Liver (tissue), 3 donors: Measurements from ENCODE around the gene DNAJA2.

Experiments
- CTCF ChIP-seq: fragments of 150-350 bp; IDR thresholded peaks from 2 replicates; pipeline ENCODE4 v1.5.1; 2017; ENCODE audit warnings: improper control_type of control experiment, low read depth, low read length; ENCODE audit not compliant: missing input control
- EGR1 ChIP-seq, 2 donors: IDR thresholded peaks; 2 replicates each; pipeline ENCODE4 v1.6.1; 2016 to 2018; ENCODE audit warnings: antibody characterized with exemption in 2 of 2, low read depth in 2 of 2
- HNF4G ChIP-seq: IDR thresholded peaks from 2 replicates; pipeline ENCODE4 v1.6.1; 2016; ENCODE audit warnings: antibody characterized with exemption
- JUND ChIP-seq, 2 donors: IDR thresholded peaks; 2 replicates each; pipeline ENCODE4 v1.6.1; 2016; ENCODE audit warnings: antibody characterized with exemption in 2 of 2
- MAX ChIP-seq: IDR thresholded peaks from 2 replicates; pipeline ENCODE4 v1.6.1; 2016; ENCODE audit warnings: antibody characterized with exemption
- RAD21 ChIP-seq, 2 donors: IDR thresholded peaks; 2 replicates each; pipeline ENCODE4 v1.6.1; 2016; ENCODE audit warnings: antibody characterized with exemption in 2 of 2, mild to moderate bottlenecking in 2 of 2
- donor health status: healthy.
- donor health status: healthy.

- TF ChIP-seq CTCF (no peak), RAD21 (IDR thresholded peaks at IDR 0.05) (no peak), JUND (IDR thresholded peaks at IDR 0.05) (no peak), MAX (no peak), EGR1 (IDR thresholded peaks at IDR 0.05; ENCODE audit: low read depth in 2 of 2) (no peak), HNF4G (no peak)
Observed at GRCh38 chr16:47016700-47017133, 43.2 kb upstream of the DNAJA2 start.
